IPS-NIHi11 (cell line): ENCODE data around the gene AOC3.
"Not testable (repeated sequence)": the region's sequence is repeated elsewhere in the genome, so short reads cannot be mapped to it uniquely, and the experiment has no call there.

Experiments
- DNase-seq: peaks from one replicate; pipeline ENCODE4 v3.0.0; 2012; ENCODE audit warnings: mixed read lengths, low spot score

The AOC3 gene

DNA sequence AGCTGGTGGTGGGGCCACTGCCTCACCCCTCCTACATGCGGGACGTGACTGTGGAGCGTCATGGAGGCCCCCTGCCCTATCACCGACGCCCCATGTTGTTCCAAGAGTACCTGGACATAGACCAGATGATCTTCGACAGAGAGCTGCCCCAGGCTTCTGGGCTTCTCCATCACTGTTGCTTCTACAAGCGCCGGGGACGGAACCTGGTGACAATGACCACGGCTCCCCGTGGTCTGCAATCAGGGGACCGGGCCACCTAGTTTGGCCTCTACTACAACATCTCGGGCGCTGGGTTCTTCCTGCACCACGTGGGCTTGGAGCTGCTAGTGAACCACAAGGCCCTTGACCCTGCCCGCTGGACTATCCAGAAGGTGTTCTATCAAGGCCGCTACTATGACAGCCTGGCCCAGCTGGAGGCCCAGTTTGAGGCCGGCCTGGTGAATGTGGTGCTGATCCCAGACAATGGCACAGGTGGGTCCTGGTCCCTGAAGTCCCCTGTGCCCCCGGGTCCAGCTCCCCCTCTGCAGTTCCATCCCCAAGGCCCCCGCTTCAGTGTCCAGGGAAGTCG, 16.8 kb downstream of the AOC3 start:
- not testable (repeated sequence) for DNase-seq

DNA sequence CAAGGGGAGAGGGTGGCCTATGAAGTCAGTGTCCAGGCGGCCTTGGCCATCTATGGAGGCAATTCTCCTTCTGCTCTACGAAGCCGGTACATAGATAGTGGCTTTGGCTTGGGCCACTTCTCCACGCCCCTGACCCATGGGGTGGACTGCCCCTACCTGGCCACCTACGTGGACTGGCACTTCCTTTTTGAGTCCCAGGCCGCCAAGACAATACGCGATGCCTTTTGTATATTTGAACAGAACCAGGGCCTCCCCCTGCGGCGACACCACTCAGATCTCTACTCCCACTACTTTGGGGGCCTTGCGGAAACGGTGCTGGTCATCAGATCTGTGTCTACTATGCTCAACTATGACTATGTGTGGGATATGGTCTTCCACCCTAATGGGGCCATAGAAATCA, 17.3 kb downstream of the AOC3 start:
- no peak for DNase-seq

DNA sequence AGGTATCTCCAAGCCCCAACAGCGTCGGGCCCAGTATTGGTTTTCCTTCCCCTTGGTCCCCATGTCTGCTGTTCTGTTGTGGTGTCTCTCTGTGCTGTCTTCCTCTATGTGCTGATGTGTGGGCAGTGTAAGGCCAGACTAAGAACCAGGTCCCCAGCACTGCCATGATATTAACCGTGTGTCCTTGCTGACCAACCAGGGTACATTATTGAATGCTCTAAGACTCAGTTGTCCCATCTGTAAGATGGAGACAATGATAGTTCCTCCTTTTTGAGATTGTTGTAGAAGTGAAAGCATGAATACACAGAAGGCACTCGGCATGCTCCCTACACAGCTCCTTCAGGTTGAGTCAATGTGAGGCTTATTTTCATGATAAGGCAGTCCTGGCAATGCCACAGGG, 20.6 kb downstream of the AOC3 start:
- no peak for DNase-seq

DNA sequence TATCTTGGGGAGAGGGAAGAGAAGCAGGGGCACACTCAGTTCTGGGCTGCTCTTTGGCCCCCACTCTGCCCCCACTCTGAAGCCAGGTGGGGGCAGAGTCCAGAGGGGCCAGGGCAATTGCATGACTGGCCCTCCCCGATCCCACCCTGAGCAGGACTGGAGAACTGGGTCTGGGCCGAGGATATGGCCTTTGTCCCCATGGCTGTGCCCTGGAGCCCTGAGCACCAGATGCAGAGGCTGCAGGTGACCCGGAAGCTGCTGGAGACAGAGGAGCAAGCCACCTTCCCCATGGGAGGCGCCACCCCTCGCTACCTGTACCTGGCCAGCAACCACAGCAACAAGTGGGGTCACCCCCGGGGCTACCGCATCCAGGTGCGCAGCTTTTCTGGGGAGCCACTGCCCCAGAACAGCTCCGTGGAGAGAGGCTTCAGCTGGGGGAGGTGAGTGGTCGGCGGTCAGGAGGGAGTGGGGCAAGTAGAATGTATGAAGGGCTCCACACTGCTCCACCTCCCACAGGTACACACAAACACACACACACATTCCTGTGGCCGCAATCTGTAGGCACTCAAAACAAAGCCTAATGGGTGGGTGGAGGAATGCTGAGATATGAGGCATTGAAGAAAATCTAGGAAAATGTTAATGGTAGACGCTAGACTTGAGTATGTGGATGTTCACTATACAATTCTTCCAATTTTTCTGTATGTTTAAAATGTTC, 21.4 kb downstream of the AOC3 start:
- no peak for DNase-seq

DNA sequence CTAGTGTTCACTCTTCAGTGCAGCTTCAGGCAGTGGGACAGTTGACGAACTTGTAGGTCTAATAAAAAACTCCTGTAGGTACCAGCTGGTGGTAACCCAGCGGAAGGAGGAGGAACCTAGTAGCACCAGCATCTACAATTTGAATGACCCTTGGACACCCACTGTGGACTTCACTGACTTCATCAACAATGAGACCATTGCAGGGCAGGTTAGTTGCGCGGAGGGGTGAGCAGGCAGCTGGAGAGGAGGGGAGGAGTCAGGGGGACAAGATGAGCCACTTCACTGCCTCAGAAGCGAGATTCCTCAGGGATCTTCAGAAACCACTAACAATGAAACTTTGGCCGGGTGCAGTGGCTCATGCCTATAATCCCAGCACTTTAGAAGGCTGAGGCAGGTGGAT, 22.3 kb downstream of the AOC3 start:
- no peak for DNase-seq

DNA sequence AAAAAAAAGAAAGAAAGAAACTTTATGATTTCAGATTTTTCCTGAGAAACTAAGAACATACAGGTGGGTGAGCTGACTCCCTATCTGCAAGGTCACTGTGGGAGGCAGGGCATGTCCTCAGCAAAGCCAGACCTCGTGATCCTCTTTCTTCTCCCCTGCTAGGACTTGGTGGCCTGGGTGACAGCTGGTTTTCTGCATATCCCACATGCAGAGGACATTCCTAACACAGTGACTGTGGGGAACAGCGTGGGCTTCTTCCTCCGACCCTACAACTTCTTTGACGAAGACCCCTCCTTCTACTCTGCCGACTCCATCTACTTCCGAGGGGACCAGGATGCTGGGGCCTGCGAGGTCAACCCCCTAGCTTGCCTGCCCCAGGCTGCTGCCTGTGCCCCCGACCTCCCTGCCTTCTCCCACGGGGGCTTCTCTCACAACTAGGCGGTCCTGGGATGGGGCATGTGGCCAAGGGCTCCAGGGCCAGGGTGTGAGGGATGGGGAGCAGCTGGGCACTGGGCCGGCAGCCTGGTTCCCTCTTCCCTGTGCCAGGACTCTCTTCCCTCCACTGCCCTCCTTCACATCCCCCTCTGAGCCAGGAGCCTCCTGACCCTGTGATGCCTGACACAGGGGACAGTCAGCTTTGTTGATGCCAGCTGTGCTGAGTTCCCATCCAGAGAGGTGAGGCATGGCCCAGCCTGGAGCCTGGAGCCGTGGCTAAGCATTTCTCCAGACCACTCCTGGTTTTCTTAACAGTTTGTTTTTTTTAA, 23.1 kb downstream of the AOC3 start:
- not testable (repeated sequence) for DNase-seq

DNA sequence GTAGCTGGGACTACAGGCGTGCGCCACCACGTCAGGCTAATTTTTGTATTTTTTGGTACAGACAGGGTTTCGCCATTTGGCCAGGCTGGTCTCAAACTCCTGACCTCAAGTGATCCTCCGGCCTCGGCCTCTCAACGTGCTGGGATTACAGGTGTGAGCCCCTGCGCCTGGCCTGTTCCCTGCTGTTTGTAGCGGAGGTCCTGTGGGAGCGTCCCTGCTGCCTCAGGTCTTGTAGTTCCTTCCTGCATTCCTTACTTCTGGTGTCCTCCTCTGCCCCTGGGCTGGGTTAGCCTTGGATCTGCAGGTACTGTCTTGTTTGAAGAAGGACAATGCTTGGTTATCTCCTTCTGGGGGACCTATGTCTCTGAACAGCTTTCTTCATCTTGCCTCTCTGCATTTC, 26.0 kb downstream of the AOC3 start:
- DNase-seq: no peak

DNA sequence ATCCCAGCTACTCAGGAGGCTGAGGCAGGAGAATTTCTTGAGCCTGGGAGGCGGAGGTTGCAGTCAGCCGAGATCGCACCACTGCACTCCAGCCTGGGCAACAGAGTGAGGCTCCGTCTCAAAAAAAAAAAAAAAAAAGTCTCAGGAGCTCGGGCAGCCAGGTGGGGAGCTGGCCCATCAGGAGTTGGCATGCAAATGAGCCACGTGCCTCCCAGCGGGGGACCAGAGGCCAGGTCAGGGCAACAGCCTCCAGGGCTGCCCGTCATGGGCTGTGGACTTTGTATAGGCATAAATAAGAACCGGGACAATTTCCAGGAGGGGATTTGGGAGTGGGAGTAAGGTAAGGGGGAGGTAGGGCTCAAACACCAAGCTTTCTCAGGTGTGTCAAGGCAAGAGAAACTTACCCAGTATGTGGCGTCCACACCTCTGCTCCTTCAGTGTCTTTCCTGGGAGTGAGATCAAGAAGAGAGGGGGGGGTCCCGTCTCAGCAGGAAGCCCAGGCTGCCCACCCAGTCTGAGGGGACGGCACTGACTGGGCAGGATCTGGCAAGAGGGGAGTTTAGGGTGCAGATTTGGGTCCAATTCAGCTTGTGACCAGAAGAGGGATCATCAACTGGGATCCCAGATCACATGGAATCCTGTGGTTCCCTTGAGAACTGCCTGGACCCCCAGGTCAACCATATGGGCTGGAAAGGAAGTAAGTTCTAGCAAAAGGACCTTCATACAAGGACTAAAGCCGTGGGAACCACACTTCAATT, 27.3 kb downstream of the AOC3 start:
- DNase-seq: peak; percentile 93

DNA sequence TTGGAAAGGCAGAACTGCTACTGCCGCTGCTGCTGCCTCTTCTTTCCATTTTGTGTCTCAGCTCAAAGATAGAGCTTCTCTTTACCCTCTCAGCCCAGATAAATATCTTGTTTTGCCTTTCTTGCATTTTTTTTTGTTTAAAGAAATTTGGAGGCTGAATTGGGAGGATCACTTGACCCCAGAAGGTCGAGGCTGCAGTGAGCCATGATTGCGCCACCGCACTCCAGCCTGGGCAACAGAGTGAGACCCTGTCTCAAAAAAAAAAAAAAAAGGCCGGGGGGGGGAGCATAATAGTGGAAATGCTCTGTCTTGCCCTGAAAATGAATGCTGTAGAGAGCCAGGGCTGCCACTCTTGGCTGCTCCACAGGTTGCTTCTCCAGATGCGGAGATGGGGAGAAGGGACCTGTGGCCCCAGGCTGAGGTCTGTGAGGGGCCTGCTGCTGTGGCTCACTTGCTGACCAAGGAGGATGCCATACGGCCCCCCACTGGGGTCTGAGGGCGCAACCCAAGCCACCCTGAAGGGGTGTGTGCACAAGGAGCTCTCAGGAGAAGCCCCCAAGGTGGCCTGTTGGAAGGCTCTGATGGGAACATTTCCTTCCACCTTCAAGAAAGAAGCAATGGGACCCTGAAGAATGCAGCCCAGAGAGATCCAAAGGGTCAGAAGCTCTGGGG, 28.1 kb downstream of the AOC3 start:
- no peak for DNase-seq

DNA sequence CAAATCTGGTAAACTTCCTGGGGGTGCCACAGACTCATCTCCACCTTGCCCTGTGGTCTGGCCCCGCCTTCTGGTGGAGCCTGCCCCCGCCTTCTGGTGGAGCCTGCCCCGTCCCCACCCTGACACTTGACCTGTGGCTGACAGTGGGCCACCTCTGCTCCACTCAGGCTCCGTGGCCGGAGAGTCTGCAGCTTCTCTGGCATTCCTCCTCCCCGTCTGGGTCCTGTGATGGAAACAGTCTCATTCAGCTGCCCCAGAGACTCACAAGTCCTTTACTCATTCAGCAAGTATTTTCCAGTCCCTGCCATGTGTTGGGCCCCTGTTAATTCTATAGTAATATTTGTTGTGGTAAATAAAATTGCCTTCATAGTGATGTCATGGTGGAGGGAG, 28.6 kb downstream of the AOC3 start:
- DNase-seq: no peak

DNA sequence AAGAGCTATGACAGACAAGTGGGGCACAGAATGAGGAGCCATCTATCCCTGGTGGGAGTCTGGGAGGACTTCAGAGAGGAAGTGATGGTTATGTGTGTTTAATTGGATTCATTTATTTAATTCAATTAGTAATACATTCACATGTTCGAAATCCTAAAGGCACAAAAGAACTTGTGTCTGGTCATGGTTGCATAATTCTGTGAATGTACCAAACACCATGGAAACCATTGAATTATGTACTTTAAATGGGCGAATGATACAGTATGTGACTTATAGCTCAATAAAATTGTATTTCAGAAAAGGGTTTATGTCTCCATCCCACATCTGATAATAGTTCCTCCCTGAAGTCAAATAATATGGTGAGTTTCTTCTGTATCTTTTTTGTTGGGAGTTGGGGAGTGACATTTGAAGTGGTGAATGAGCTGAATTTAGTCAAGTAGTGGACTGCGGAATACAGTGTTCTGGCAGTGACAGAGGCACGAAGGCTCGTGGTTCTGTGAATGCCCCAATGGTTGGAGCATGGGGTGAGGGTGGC, 29.8 kb downstream of the AOC3 start:
- no peak for DNase-seq

DNA sequence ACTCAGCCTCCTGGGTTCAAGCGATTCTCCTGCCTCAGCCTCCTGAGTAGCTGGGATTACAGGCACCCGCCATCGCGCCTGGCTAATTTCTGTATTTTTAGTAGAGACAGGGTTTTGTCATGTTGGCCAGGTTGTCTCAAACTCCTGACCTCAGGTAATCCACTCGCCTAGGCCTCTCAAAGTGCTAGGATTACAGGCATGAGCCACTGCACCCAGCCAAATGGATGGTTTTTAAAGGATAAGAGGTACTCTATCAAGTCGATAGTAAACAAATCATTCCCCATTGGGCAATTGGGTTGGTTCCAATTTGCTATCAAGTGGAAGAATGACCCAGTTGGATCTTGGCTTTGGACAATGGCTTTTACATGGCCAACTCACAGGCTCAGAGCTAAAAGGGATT, 30.7 kb downstream of the AOC3 start:
- DNase-seq: not testable (repeated sequence)

DNA sequence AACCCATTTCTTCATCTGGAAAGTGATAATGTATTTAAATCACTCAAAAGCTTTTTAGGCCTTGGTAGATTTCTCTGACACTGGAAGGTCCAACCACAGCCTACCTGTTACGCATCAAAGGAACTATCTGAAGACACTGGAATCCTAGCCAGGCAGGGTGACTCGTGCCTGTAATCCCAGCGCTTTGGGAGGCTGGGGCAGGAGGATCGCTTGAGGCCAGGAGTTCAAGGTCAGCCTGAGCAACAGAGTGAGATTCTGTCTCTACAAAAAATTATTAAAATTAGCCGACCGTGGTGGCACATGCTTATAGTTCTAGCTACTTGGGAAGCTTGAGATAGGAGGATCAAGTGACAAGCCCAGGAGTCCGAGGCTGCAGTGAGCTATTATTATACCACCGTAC, 31.2 kb downstream of the AOC3 start:
- DNase-seq: no peak

DNA sequence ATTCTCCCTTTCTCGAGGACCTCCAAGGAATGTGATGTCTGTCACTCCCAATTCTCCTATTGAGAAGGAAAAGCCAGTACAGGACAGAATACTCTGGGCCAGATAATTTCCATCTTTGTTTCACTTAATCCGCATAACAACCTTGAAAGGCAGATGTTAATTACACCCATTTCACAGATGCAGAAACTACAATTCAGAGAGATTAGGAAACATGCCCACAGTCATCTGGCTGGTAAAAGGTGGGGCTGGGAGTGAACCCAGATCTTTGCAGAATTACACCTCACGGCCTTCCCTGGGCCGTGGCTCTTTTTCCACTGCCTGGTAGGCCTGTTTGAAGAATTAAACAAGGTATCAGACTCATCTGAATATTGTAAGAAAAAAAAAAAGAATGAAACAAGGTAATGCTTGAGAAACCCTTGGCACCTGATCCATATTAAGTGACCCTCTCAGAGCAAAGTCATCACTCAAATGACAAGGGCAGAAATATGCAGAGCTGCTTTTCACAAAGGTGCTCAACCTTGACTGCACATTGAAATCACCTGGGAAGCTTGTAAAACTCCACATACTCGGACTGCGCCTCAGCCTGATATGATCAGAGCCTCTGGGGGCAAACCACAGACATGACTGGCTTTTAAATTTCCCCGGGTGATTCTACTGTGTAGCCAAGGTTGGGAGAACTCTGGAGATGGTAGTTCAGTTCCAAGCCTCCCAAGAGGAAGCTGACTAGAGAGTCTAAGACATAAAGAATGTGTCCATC, 33.0 kb downstream of the AOC3 start:
- no peak for DNase-seq

DNA sequence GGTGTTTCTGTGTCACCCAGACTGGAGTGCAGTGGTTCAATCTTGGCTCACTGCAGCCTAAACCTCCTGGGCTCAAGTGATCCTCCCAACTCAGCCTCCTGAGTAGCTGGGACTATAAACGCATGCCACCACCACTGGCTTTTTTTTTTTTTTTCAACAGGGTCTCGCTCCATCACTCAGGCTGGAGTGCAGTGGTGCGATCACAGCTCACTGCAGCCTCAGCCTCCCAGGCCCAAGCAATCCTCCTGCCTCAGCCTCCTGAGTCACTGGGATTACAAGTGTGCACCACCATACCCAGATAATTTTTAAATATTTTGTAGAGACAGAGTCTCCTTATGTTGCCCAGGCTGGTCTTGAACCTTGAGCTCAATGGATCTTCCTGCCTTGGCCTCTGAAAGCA, 34.8 kb downstream of the AOC3 start:
- DNase-seq: not testable (repeated sequence)

DNA sequence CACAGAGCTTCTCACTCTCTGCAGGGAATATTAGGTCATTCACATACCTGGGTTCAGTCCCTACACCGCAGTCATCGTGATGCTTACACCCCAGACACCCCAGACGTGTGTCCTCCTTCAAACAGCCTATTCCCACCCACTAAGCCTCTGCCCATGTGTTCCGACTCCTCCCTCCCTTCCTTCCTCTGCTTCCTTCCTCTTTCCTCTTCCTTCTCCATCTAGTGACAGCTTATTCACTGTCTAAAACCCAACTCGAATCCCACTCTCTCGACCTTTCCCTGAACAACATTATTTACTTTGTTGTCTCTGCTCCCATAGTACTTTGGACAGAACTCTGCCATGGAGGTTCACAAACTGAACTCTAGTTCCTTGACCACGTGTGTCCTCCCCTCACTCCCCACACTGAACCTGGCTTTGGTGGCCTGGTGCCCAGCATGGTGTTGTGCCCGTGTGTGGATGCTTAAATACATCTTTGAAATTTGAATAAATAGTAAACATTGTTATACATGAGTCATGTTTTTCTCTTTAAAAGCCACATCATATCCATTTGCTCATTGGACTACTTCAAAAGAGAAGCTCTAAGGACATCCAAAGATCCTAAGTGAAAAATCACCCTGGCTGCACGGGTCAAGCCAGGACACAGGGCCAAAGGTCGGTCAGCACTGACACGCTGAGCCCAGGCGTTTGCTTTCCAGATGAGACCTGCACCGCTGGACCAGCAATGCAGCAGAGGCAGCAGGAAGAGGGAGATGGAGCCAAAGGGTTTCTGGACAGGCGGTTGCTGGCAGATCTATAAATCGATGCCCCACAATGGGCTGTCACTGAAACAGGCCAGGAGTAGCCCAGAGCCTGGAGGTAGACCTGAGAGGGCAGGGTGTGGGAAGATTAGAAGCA, 35.5 kb downstream of the AOC3 start:
- no peak for DNase-seq

DNA sequence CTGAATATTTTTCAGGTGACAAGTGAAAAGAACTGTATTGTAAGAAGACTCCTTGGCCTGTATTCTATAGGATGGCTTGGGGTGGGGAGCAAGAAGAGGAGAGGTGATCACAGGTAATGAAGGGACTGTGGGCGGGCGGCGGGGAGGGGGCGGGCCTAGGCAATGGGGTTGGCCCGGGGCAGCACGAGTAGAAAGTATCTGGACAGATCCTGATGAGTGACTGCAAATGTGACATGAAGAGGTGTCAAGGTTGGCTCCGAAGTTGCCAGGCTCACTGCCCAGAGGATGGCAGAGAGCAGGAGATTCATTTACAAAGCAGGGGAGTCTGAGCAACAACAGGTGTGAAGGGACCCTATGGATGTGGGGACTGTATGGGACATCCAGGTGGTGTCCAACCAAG, 38.8 kb downstream of the AOC3 start:
- DNase-seq: no peak

DNA sequence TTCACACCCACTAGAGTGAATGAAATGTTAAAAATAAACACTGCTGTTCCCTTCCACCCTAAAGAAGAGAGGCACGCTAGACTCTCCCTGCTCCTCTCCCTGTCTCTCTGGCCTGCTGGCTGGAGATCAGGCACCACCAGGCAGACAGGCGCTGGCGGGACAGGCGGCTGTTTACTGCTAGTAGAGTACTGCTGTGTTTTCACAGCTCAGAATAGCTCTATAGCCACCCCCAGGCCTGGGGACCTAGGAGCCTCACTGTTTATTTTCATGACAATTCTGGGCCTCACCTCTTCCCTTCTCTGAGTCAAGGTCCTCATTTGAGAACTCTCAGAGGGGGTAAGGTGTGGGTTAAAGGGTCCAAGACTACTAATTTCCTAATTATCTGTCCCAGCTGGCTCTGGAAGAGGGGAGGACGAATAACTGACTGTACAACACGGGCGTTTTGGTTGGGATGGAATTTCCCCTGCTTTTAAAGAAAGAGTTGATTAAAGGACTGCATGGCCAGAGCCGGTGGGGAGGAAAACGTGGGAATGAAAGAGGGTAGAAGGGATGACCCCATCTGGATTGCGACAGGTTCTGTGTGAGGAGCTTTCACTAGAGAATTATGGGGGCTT, 40.6 kb downstream of the AOC3 start:
- DNase-seq: peak; percentile 67

DNA sequence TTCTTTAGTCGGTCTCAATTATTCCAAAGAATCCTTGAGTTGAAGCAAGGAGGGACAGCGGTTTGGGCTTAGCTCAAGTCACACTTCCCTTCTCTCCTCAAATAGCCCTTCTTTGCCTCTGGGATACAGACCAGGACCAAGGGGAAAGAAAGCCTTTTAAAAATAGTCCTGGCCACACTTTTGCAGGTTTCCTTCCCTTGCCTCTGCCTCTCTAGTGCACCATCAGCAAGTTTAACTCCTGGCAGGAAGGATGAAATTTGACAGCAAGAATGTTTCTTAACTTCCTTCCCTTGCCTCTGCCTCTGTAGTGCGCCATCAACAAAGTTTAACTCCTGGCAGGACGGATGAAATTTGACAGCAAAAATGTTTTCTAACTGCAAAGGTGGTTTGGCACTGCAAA, 42.4 kb downstream of the AOC3 start:
- no peak for DNase-seq
